Measurements from ENCODE around the gene TRIM37.

- TF ChIP-seq, protein P1, sequence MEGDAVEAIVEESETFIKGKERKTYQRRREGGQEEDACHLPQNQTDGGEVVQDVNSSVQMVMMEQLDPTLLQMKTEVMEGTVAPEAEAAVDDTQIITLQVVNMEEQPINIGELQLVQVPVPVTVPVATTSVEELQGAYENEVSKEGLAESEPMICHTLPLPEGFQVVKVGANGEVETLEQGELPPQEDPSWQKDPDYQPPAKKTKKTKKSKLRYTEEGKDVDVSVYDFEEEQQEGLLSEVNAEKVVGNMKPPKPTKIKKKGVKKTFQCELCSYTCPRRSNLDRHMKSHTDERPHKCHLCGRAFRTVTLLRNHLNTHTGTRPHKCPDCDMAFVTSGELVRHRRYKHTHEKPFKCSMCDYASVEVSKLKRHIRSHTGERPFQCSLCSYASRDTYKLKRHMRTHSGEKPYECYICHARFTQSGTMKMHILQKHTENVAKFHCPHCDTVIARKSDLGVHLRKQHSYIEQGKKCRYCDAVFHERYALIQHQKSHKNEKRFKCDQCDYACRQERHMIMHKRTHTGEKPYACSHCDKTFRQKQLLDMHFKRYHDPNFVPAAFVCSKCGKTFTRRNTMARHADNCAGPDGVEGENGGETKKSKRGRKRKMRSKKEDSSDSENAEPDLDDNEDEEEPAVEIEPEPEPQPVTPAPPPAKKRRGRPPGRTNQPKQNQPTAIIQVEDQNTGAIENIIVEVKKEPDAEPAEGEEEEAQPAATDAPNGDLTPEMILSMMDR (IDR thresholded peaks at IDR 0.05), result no peak
- TF ChIP-seq ZBTB21 (CRISPR knock-in tag; IDR thresholded peaks at IDR 0.05; ENCODE audit: borderline replicate concordance), result no peak
- TF ChIP-seq CREB1 (CRISPR knock-in tag; IDR thresholded peaks at IDR 0.05), result no peak
- TF ChIP-seq, protein P2, sequence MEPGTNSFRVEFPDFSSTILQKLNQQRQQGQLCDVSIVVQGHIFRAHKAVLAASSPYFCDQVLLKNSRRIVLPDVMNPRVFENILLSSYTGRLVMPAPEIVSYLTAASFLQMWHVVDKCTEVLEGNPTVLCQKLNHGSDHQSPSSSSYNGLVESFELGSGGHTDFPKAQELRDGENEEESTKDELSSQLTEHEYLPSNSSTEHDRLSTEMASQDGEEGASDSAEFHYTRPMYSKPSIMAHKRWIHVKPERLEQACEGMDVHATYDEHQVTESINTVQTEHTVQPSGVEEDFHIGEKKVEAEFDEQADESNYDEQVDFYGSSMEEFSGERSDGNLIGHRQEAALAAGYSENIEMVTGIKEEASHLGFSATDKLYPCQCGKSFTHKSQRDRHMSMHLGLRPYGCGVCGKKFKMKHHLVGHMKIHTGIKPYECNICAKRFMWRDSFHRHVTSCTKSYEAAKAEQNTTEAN (CRISPR knock-in tag; IDR thresholded peaks at IDR 0.05), result no peak
- TF ChIP-seq PREB (CRISPR knock-in tag; IDR thresholded peaks at IDR 0.05; ENCODE audit: borderline replicate concordance), result no peak
Observed at GRCh38 chr17:59108400-59109102, 1.9 kb upstream of the TRIM37 start.

Data from WTC11 (cell line).